ENCODE results near the gene CD22.
"Not testable (repeated sequence)": the region's sequence is repeated elsewhere in the genome, so short reads cannot be mapped to it uniquely, and the experiment has no call there.

The CD22 gene

DNA sequence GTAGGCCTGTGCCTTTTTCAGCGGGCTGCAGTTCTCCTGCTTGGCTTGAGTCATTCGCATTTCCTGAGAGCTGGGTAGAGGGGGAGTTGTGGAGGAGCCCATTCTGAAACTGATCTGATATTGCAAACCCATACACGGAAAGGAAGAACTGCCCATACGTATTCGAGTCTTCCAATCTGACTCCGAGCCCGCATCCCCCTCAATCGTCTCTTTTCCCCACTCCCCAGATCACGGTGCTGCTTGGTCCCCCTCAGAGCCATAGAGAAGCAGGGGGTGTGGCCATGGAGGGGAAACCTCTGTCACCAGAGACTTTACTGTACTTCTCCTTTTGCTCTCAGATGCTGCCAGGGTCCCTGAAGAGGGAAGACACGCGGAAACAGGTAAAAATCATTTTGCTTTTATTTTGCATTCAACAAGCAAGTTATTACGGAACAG is at the start of gene CD22:
TSS of gene CD22 (plus strand) at position 337 of the 435 bp plus-strand sequence. CDS start 2,854 bp downstream, outside the sequence.
- DNase-seq = no peak

GRCh38 chr19:35279374-35279773 is 49.6 kb upstream of the CD22 start:
- DNase-seq = no peak

- no peak for DNase-seq
Measured at GRCh38 chr19:35279985-35280821, 48.8 kb upstream of the CD22 start.

DNA sequence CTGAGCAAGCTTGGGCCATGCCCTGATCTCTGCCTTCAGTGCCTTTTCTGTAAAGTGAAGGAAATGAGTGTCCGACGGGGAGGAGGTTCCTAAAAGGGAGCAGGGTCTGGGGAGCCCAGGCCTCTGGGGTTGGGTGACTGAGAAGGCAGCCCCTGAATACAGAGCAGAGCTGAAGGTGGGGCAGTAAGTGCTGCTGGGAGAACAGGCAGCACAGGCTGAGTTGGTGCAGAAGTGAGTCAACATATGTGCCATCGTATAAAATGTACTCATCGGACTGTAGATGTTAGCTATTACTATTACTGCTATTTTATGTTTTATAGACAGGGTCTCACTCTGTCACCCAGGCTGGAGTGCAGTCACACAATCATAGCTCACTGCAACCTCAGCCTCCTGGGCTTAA is 47.7 kb upstream of the CD22 start:
- no peak for DNase-seq

DNA sequence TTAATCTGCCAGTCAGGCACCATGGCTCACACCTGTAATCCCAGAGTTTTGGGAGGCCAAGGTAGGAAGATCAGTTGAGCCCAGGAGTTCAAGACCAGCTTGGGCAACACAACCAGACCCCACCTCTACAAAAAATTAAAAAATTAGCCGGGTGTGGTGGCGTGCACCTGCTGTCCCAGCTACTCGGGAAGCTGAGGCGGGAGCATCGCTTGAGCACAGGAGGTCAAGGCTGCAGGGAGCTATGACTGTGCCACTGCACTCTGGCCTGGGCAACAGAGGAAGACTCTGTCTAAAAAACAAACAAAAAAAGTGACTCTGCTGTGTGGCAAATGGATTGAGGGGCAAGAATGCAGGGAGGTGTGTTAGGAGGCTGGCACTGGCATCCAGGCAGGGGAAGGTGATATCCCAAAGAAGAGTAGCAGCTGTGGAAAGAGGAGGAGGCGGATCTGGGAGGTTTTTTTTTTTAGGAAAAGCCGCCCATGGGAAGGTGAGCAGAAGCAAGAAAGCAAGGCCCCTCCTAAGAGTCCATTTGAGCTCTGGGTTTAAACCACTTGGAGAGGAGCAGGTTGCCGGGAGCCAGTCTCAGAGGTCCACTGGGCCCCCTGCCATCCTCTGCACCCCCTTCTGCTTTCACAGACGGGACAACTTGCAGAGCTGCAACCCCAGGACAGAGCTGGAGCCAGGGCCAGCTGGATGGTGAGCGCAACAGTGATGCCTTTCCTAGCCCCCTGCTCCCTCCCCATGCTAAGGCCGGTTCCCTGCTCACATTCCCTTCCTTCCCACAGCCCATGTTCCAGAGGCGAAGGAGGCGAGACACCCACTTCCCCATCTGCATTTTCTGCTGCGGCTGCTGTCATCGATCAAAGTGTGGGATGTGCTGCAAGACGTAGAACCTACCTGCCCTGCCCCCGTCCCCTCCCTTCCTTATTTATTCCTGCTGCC is 44.6 kb upstream of the CD22 start:
- no peak for DNase-seq

GRCh38 chr19:35285095-35285449 is 43.9 kb upstream of the CD22 start:
- no peak for DNase-seq

DNA sequence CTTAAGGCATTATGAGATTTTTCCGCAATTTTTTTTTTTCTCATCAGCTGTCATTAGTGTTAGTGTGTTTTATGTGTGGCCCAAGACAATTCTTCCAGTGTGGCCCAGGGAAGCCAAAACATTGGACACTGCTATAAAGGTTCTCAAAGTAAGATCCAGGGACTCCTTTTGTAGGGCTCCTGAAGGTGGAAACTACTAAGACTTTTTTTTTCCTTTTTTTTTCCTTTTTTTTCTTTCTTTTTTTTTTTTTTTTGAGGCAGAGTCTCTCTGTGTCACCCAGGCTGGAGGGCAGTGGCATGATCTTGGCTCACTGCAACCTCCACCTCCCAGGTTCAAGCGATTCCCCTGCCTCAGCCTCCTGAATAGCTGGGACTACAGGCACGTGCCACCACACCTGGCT is 43.5 kb upstream of the CD22 start:
- not testable (repeated sequence) for DNase-seq

GRCh38 chr19:35286101-35286500 is 42.9 kb upstream of the CD22 start:
- DNase-seq = not testable (repeated sequence)

DNA sequence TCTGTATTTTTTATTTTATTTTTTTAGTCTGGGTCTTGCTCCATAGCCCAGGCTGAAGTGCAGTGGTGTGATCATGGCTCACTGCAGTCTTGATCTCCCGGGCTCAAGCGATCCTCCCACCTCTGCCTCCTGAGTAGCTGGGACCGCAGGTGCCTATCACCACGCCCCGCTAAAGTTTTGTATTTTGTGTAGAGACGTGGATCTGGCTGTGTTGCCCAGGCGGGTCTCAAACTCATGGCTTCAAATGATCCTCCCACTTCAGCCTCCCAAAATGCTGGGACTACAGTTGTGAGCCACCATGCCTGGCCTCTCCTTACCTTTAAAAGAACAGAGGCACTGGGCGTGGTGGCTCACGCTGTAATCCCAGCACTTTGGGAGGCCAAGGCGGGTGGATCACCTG is 41.3 kb upstream of the CD22 start:
- DNase-seq = no peak

DNA sequence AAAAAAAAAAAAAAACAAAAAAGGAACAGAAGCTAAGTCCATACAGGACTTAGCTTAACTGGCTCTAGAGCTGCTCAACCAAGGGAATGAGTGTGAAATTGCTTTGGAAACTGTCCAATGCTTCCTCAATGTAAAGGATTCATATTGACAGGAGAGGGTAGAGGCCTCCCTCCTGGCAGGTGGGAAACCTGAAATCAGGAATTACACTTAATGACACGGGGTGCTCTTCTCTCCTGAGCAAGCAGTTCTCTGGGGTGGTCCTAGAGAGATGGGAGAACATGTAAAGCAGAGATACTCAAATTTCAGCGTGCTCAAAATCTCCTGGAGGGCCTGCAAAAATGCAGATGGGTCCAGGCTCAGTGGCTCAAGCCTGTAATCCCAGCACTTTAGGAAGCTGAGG is 40.7 kb upstream of the CD22 start:
- DNase-seq = no peak

DNA sequence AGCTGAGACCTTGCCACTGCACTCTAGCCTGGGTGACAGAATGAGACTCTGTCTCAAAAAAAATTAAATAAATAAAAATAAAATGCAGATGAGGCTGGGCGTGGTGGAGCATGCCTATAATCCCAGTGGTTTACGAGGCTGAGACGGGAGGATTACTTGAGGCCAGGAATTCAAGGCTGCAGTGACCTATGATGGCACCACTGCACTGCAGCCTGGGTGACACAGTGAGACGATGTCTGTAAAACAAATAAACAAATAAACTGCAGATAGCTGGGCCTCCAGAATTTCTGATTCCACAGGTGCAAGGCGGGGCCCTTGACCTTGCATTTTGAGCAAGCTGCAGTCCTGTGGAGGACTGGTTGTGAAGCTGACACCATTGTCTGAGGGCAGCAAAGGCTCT is 40.1 kb upstream of the CD22 start:
- DNase-seq = no peak

DNA sequence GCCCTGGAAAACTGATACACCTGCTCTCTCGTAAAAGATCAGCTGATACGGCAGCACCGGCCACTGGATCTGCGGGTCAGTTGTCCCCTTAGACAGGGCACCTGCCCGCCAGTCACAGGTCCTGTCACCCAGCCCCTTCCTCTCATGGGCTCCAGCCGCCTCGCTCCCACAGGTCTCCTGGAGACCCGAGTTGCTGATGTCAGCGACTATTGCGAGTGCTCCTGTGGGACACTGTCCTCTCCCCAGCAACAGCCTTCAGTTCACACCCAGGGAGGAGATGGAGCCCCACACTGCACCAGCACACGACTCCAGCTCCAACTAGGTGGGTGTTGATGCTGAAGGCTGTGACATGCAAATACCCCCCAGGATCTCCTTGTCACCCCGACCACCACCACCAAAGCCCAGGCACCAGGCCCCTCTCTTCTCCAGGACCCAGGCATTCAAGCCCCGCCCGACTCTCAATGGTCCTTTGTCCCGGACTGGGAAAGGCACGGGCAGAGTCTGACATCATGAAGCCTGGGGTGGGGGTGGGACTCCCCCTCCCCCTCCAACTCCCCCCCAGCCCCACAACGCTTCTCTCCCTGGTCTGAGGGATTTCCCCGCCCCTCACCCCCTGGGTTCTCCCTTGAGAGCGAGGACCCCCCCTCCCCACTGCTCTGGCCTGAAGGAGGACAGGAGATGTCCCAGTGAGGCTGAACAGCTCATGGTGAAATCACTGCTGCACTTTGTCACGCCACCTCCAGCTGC is 38.4 kb upstream of the CD22 start:
- DNase-seq = no peak

DNA sequence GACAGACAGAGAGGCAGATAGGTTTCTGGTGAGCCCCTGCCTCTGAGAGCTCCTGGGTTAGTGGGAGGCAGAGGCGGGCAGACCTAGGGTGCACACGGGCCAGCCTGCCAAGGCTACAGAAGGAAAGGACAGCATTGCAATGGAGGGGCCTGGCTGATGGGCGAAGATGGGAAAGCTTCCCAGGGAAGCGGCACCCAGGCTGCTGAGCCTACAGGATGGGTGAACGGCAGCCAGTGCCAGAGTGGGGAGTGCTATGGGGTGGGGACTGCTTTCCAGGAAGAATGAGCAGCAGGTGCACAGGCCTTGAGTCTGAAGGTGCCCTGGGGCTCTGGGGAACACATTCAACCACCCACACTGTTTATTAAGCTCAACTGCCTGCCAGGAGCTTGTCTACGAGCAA is 37.7 kb upstream of the CD22 start:
- DNase-seq = no peak

GRCh38 chr19:35291916-35292315 is 37.1 kb upstream of the CD22 start, which contains the start of gene MAG:
MAG (plus strand) TSS chr19:35292161; CDS start chr19:35295409, 3,248 bp downstream.
- DNase-seq = no peak

DNA sequence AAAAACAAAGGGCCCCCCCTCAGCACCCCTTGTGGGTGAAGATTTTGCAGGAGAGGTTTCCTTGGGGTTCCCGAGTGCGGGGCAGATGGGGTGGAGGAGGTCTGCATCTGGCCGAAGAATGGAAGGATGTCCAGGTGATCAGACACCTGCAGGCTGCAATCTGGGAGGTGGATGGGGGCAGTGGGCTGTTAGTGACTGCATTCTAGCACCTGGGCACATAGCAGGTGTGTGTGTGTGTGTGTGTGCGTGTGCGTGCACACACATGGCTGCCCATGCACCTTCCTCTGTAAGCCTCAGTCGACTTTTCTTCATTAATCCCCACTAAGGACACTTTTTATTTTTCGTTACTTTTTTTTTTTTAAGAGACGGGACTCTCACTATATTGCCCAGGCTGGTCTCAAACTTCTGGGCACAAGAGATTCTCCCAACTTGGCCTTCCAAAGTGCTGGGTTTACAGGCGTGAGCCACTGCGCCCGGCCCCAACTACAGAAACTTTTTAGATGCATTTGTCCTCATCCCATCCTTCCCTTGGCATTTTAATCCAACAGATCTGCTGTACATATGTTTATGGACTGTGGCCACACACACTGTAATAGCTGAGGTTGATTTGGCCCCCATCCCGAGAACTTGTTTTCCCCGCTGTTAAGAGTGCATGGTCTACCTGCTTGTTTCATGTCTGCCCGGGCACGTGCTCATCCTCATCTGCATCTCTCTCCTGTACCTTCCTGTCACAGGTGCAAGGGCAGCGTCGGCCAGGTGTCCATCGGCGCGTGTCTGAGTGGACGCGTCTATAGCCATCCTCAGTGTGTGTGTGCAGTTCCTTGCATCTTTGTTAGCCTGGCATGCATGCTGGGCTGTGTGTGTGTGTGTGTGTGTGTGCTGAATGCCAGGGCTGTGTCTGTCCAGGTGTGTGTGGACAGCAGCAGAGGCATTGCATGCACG is 36.3 kb upstream of the CD22 start:
- no peak for DNase-seq

DNA sequence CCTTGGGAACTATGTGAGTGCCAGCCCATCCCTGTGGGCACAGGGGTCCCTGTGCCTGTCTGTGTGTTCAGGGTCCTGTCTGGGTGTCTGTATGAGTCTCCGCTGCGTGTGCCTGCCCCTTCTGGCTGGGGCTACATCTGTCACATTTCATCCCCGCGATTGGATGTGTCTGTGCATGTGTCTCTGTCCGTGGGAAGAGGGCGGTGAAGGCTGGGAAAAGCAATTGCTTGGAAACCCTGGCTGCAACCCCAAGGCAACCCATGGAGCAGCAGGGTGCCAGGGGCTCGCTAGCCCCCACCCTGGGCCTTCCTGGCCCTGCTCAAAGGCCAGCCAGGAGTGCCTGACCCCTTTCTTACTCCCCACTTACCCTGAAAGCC is 35.6 kb upstream of the CD22 start:
- no peak for DNase-seq

DNA sequence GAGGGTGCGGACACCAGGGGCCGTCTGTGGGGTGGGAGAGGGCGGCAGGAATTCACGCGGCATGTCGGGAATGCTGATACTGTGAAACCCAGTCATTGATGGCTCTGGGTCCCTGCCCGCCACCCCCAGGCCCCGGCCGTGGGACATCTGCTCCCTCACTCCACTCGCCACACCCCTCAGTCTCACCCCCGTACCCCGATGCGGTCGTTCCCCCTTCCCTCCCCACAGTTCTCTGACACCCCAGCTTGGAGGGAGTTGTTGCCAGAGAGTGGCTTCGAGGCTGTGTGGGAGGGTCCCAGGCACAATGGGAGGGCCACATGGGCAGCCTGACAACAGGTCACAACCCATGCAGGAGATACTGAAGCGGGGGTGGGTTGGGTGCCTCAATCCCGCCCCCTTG is 35.2 kb upstream of the CD22 start:
- no peak for DNase-seq

DNA sequence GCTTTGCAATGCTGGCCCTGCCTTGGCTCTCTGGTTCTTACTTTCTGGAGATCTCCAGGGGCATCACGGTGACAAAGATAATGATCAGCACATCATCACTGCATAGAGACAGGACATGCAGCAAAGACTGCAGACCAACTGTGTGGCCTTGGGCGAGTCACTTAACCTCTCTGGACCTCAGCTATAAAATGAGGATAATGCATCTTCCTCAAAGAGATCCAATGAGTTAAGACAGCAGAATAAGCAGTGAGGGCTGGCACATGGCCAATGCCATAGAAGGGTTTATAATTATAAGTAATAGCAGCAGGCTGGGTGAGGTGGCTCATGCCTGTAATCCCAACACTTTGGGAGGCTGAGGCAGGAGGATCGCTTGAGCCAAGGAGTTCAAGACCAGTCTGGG is 34.7 kb upstream of the CD22 start:
- no peak for DNase-seq

GRCh38 chr19:35294859-35295791 is 33.9 kb upstream of the CD22 start:
- DNase-seq = no peak

GRCh38 chr19:35295792-35296462 is 33.1 kb upstream of the CD22 start:
- no peak for DNase-seq

Measured in NCI-H187 treated with DMSO at 0.1 percent for 48 hours (cell line).